ENCODE results near the gene WDR93. TPM values are rescaled to one million over a fixed set of nuclear protein-coding genes. Genes with fewer than 3 reads are reported as not detected.

The WDR93 gene
- total RNA-seq, 4 donors from 2014 or later: not detected

GRCh38 chr15:89724621-89725020 lies 34.0 kb downstream of the WDR93 start:
- intact Hi-C loops (cut with DNase I; ENCODE audit: low total_unique reads): no loop called here
- ATAC-seq: no peak
- peaks cover 10 to 16% of the 10 kb centered on the region in 2 donors for H3K4me1 ChIP-seq
- DNase-seq: no peak
- no peak overlapping the region for H3K27ac ChIP-seq
- H3K36me3 ChIP-seq: no peaks in the 10 kb centered on the region
- H3K9me3 ChIP-seq: no peaks in the 10 kb centered on the region
- TF ChIP-seq POLR2A (IDR thresholded peaks at IDR 0.05) (no peak), CTCF (IDR thresholded peaks at IDR 0.05 in 4 of 5, conservative IDR thresholded peaks at IDR 0.05 in 1 of 5) (no peak)
- no peaks in the 10 kb centered on the region for H3K27me3 ChIP-seq
- no peak overlapping the region for H3K4me3 ChIP-seq
- in situ Hi-C loops (cut with MboI; ENCODE audit: low sequenced_read_pairs in 4 of 4): no loop called here

GRCh38 chr15:89725064-89725463 lies 34.5 kb downstream of the WDR93 start:
- no peaks in the 10 kb centered on the region for H3K36me3 ChIP-seq
- intact Hi-C loops (cut with DNase I; ENCODE audit: low total_unique reads) (no loop called here), in situ Hi-C loops (cut with MboI; ENCODE audit: low sequenced_read_pairs in 4 of 4) (no loop called here)
- H3K4me3 ChIP-seq: no peak overlapping the region
- no peak for ATAC-seq
- H3K27ac ChIP-seq: no peak overlapping the region
- H3K4me1 ChIP-seq: peaks cover 10 to 16% of the 10 kb centered on the region in 2 donors
- DNase-seq: no peak
- no peak for TF ChIP-seq CTCF (IDR thresholded peaks at IDR 0.05 in 4 of 5, conservative IDR thresholded peaks at IDR 0.05 in 1 of 5)
- no peak for TF ChIP-seq POLR2A (IDR thresholded peaks at IDR 0.05)
- no peaks in the 10 kb centered on the region for H3K9me3 ChIP-seq
- H3K27me3 ChIP-seq: no peaks in the 10 kb centered on the region

- Histone ChIP-seq H3K27me3 (peaks cover 0 to 2% (median 0%) of the 10 kb centered on the region in 3 donors), H3K4me3 (no peak overlapping the region), H3K4me1 (peaks cover 10 to 16% of the 10 kb centered on the region in 2 donors), H3K36me3 (no peaks in the 10 kb centered on the region), H3K27ac (peak overlapping the region; percentile 33 to 81 (median 54)), H3K9me3 (no peaks in the 10 kb centered on the region)
- ATAC-seq (peak; percentile 97 to 99), DNase-seq (peak; percentile 38 to 41)
- in situ Hi-C loops (cut with MboI; ENCODE audit: low sequenced_read_pairs in 4 of 4) (no loop called here), intact Hi-C loops (cut with DNase I; ENCODE audit: low total_unique reads) (no loop called here)
- no peak for TF ChIP-seq CTCF (IDR thresholded peaks at IDR 0.05 in 4 of 5, conservative IDR thresholded peaks at IDR 0.05 in 1 of 5)
- TF ChIP-seq POLR2A (IDR thresholded peaks at IDR 0.05): no peak
These were observed 37.6 kb downstream of the WDR93 start for GRCh38 chr15:89728254-89728653.

GRCh38 chr15:89731275-89731674 lies 40.7 kb downstream of the WDR93 start:
- intact Hi-C loops (cut with DNase I; ENCODE audit: low total_unique reads): no loop called here
- no peak overlapping the region for H3K27ac ChIP-seq
- in situ Hi-C loops (cut with MboI; ENCODE audit: low sequenced_read_pairs in 4 of 4): no loop called here
- H3K9me3 ChIP-seq: no peaks in the 10 kb centered on the region
- no peak for DNase-seq
- H3K4me1 ChIP-seq: peaks cover 10 to 16% of the 10 kb centered on the region in 2 donors
- TF ChIP-seq POLR2A (IDR thresholded peaks at IDR 0.05): no peak
- TF ChIP-seq CTCF (IDR thresholded peaks at IDR 0.05 in 4 of 5, conservative IDR thresholded peaks at IDR 0.05 in 1 of 5): no peak
- H3K4me3 ChIP-seq: no peak overlapping the region
- no peak for ATAC-seq
- no peaks in the 10 kb centered on the region for H3K36me3 ChIP-seq
- peaks cover 0 to 2% (median 0%) of the 10 kb centered on the region in 3 donors for H3K27me3 ChIP-seq
